Testis (tissue), 3 donors: ENCODE results near the gene PAX4. TPM values are rescaled to one million over a fixed set of nuclear protein-coding genes. Genes with fewer than 3 reads are reported as not detected.

ENCODE experiments used
- DNase-seq: peaks from one replicate; pipeline ENCODE4 v3.0.0-alpha.2; 2019
- H3K27ac ChIP-seq, 2 donors: fragments of 200-600 bp; sonication (generic); one replicate each; pipeline ENCODE4 v1.5.1; 2019
- H3K27me3 ChIP-seq: fragments of 200-600 bp; sonication (generic); one replicate; pipeline ENCODE4 v1.5.1; 2019
- H3K36me3 ChIP-seq: fragments of 200-600 bp; sonication (generic); one replicate; pipeline ENCODE4 v1.5.1; 2017; ENCODE audit warnings: low read depth; ENCODE audit errors: missing control alignments
- H3K4me1 ChIP-seq: fragments of 200-600 bp; sonication (generic); one replicate; pipeline ENCODE4 v1.5.1; 2019
- H3K4me3 ChIP-seq, 2 donors: fragments of 200-600 bp; sonication (generic); one replicate each; pipeline ENCODE4 v1.5.1; 2017 to 2019
- H3K9me3 ChIP-seq: fragments of 200-600 bp; sonication (generic); one replicate; pipeline ENCODE4 v1.5.1; 2017
- POLR2A ChIP-seq: fragments of 450-650 bp; IDR thresholded peaks from one replicate; pipeline ENCODE4 v1.6.1; 2017; ENCODE audit warnings: antibody characterized with exemption, mild to moderate bottlenecking, moderate library complexity
- WGBS, 2 donors: methylation state at CpG; one replicate each; pipeline ENCODE4 v1.1.5; 2018; 5-methylcytosine and 5-hydroxymethylcytosine counted together
- intact Hi-C: fragments of 100-400 bp; cut with DNase I; formaldehyde crosslinking; loops from one replicate; pipeline ENCODE4 v1.15.1; 2023; ENCODE audit warnings: low total_unique reads
- polyA plus RNA-seq: library from polyadenylated mRNA; stranded (reverse); fragments of 350-450 nt; fragmentation: Illumina TruSeq; extraction: RNeasy Lipid Tissue Mini Kit (QIAGEN cat#74804); gene quantifications from one replicate; pipeline ENCODE4 v1.2.3, GENCODE V29; 2014; ENCODE audit warnings: low read depth, low replicate concordance; ENCODE audit not compliant: insufficient read depth
- total RNA-seq, 2 donors: library from RNA; depleted of rRNA; stranded (reverse); fragments of >200 nt; gene quantifications; one replicate each; pipeline ENCODE4 v1.2.3, GENCODE V29; 2016
- TF ChIP-seq, protein P1 (sequence below), 3 experiments: fragments of 450-650 bp in 2 of 3; fragments of 200-600 bp in 1 of 3; sonication (generic) in 1 of 3; IDR thresholded peaks; one replicate each; pipeline ENCODE4 v1.5.1; 2016 to 2019; ENCODE audit warnings: antibody characterized with exemption in 3 of 3, mild to moderate bottlenecking in 2 of 3, moderate library complexity in 1 of 3

The PAX4 gene
- total and polyA plus RNA-seq, 3 donors from 2014 or later: 0.50 to 0.95 (median 0.55) TPM

GRCh38 chr7:127632276-127632910 is 14.5 kb upstream of the PAX4 start:
- no peak overlapping the region for H3K27ac ChIP-seq
- intact Hi-C loops: no loop called here
- H3K36me3 ChIP-seq: no peaks in the 10 kb centered on the region
- no peak for DNase-seq
- TF ChIP-seq POLR2A: no peak
- TF ChIP-seq, protein P1, sequence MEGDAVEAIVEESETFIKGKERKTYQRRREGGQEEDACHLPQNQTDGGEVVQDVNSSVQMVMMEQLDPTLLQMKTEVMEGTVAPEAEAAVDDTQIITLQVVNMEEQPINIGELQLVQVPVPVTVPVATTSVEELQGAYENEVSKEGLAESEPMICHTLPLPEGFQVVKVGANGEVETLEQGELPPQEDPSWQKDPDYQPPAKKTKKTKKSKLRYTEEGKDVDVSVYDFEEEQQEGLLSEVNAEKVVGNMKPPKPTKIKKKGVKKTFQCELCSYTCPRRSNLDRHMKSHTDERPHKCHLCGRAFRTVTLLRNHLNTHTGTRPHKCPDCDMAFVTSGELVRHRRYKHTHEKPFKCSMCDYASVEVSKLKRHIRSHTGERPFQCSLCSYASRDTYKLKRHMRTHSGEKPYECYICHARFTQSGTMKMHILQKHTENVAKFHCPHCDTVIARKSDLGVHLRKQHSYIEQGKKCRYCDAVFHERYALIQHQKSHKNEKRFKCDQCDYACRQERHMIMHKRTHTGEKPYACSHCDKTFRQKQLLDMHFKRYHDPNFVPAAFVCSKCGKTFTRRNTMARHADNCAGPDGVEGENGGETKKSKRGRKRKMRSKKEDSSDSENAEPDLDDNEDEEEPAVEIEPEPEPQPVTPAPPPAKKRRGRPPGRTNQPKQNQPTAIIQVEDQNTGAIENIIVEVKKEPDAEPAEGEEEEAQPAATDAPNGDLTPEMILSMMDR (IDR thresholded peaks at IDR 0.05): no peak
- H3K4me1 ChIP-seq: no peaks in the 10 kb centered on the region
- no peaks in the 10 kb centered on the region for H3K27me3 ChIP-seq
- H3K9me3 ChIP-seq: no peaks in the 10 kb centered on the region
- no peak overlapping the region for H3K4me3 ChIP-seq
- WGBS, 2 donors: 77 to 89% methylated on average over 7 of the region's 7 CpGs

GRCh38 chr7:127629268-127629854 is 11.4 kb upstream of the PAX4 start:
- peak; percentile 63 for DNase-seq
- intact Hi-C loops: no loop called here
- Histone ChIP-seq H3K27me3 (no peaks in the 10 kb centered on the region), H3K4me3 (no peak overlapping the region), H3K36me3 (no peaks in the 10 kb centered on the region), H3K9me3 (no peaks in the 10 kb centered on the region), H3K4me1 (no peaks in the 10 kb centered on the region), H3K27ac (no peak overlapping the region)
- WGBS, 2 donors: 33 to 55% methylated on average over 5 of the region's 5 CpGs
- TF ChIP-seq POLR2A: no peak
- TF ChIP-seq, protein P1 (IDR thresholded peaks at IDR 0.05): peak in 1 of 3 experiments; percentile 35

DNA sequence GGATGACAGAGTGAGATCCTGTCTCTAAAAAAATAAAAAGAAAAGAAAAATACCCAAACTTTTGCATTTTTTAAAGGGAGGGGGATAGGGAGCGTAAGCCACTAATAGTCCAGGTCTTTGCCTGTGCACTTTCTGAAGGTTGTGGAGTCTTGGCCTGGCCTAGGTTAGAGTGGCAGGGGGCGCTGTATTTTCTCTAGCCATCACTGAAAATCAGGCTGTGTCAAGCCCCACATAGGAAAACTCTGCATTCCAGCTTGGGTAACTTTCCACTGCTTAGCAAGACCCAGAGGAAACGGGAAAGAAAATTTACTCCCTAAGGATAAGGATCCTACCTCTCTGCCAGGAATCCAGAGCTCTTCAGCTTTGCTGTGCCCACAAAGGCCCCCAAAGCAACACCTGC is 10.5 kb upstream of the PAX4 start:
- DNase-seq: no peak
- H3K27ac ChIP-seq: no peak overlapping the region
- no peaks in the 10 kb centered on the region for H3K27me3 ChIP-seq
- intact Hi-C loops: no loop called here
- 56 to 66% methylated on average over 3 of the region's 3 CpGs for WGBS, 2 donors
- H3K4me3 ChIP-seq: no peak overlapping the region
- no peaks in the 10 kb centered on the region for H3K36me3 ChIP-seq
- H3K4me1 ChIP-seq: no peaks in the 10 kb centered on the region
- no peaks in the 10 kb centered on the region for H3K9me3 ChIP-seq
- TF ChIP-seq POLR2A: no peak
- TF ChIP-seq, protein P1 (IDR thresholded peaks at IDR 0.05): no peak

- H3K36me3 ChIP-seq: no peaks in the 10 kb centered on the region
- intact Hi-C loops: no loop called here
- H3K4me1 ChIP-seq: no peaks in the 10 kb centered on the region
- H3K9me3 ChIP-seq: no peaks in the 10 kb centered on the region
- no peak overlapping the region for H3K27ac ChIP-seq
- no peak overlapping the region for H3K4me3 ChIP-seq
- DNase-seq: no peak
- no peak for TF ChIP-seq POLR2A
- TF ChIP-seq, protein P1 (IDR thresholded peaks at IDR 0.05): no peak
- no peaks in the 10 kb centered on the region for H3K27me3 ChIP-seq
Measured at GRCh38 chr7:127625331-127625730, 7.4 kb upstream of the PAX4 start.
